ENCODE measurements around the gene LSM12. TPM values are rescaled to one million over a fixed set of nuclear protein-coding genes. Genes with fewer than 3 reads are reported as not detected.

LSM12 gene
- total RNA-seq, 1 donor from 2014 or later: 57.3 TPM

DNA sequence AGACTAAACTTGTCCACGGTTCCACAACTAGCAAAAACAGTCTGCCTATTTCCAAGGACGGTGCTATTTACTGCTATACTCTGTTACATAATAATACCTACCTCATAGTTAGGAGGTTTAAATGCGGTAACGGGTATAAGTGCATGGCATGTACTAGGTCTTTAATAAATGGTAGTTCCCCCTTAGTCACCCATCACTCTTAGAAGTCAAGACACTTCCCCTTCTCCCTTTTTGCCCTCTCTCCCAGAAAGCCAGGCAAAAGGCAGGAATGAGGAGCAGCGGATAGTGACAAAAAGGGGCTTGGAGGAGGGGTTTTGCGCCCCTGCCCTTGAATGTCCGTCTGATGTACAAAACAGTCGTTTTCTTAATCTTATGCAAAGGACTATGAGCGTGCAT lies 1.1 kb upstream of the LSM12 start:
- ChIA-PET CTCF (no interaction called here), POLR2A (interaction anchor here (1.2 to 2.4 kb wide), 2 partner anchors 56 to 154 kb away, joined by 5 to 21 read pairs; partner anchors contain the start of gene HDAC5)
- ATAC-seq (ENCODE audit: low read depth) (no peak), DNase-seq (no peak)
- Mint-ChIP-seq H3K4me3 (peak overlapping the region; percentile 91), H3K4me1 (peaks cover 54% of the 10 kb centered on the region), H3K27me3 (no peaks in the 10 kb centered on the region), H3K27ac (peak overlapping the region; percentile 89), H3K9me3 (no peaks in the 10 kb centered on the region), H3K36me3 (ENCODE audit: low read depth) (peaks cover 26% of the 10 kb centered on the region)
- no peak for TF ChIP-seq CTCF (IDR thresholded peaks at IDR 0.05)
- intact Hi-C loops (cut with micrococcal nuclease): no loop called here

- ChIA-PET CTCF (interaction anchor here (0.7 to 2.5 kb wide), 2 partner anchors 9 to 122 kb away, joined by 3 to 6 read pairs; no protein-coding TSS in a partner anchor), POLR2A (interaction anchor here (0.7 to 2.4 kb wide), 7 partner anchors 50 to 298 kb away, joined by 3 to 21 read pairs (median 6); partner anchors contain the start of genes GRN, HDAC5, TMEM101 and TMUB2)
- H3K36me3 Mint-ChIP-seq (ENCODE audit: low read depth): peaks cover 37% of the 10 kb centered on the region
- peaks cover 42% of the 10 kb centered on the region for H3K4me1 Mint-ChIP-seq
- no peaks in the 10 kb centered on the region for H3K27me3 Mint-ChIP-seq
- peak overlapping the region; percentile 91 for H3K4me3 Mint-ChIP-seq
- TF ChIP-seq CTCF (IDR thresholded peaks at IDR 0.05): no peak
- peak overlapping the region; percentile 89 for H3K27ac Mint-ChIP-seq
- no peaks in the 10 kb centered on the region for H3K9me3 Mint-ChIP-seq
- no peak for DNase-seq
- intact Hi-C loops (cut with micrococcal nuclease): loop anchor here (1.0 kb wide), 2 partner anchors 58 to 260 kb away; partner anchors contain the start of gene HDAC5
- no peak for ATAC-seq (ENCODE audit: low read depth)
These were observed 735 bp downstream of the LSM12 start for GRCh38 chr17:44065668-44066203.

DNA sequence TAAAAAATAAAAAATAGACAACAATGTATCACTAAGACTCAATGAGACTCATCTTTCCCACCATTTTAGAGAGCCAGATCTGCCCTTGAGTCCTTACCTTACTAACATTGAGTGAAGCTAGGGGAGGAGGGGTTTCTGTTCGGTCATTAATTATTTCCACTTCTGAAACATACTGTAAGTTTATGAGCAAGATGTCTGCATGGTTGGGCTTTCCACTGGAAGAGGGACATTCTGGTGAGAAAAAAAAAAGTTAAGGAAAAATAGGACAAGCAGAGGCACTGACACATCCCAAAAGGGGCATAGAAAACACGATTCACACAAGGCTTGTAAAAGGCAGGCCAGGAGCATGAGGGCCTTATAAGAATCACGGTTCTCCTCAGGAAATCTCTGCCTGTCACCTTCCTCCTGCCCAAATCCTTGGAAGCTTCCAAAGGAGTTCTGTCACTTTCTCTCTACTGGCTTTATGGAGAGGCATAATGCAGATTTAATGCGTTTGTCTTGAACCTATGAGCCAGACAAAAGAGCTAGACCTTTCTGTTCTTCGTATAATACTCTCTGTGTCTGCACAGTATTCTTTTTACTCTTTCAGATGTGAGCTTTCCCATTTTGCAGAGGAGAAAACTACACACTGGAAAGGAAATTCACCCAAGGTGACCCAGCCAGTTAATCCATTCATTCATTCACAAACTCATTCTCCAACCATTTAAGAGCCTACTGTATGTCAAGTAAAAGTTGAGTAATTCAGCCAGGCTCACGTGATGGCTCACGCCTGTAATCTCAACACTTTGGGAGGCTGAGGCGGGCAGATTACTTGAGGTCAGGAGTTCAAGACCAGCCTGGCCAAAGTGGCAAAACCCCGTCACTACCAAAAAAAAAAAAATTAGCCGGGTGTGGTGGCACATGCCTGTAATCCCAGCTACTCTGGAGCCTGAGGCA lies 2.5 kb downstream of the LSM12 start:
- intact Hi-C loops (cut with micrococcal nuclease): no loop called here
- Mint-ChIP-seq H3K4me1 (peaks cover 31% of the 10 kb centered on the region), H3K36me3 (ENCODE audit: low read depth) (peaks cover 52% of the 10 kb centered on the region), H3K9me3 (no peaks in the 10 kb centered on the region), H3K27ac (peak overlapping the region; percentile 56), H3K4me3 (peak overlapping the region; percentile 15), H3K27me3 (no peaks in the 10 kb centered on the region)
- ChIA-PET CTCF (interaction anchor here (1.2 kb wide), 1 partner anchor 60 kb away, joined by 3 read pairs; the partner anchor contains the start of gene HDAC5), POLR2A (interaction anchor here (0.7 kb wide), 1 partner anchor 60 kb away, joined by 5 read pairs; no protein-coding TSS in a partner anchor)
- DNase-seq: no peak
- no peak for ATAC-seq (ENCODE audit: low read depth)
- no peak for TF ChIP-seq CTCF (IDR thresholded peaks at IDR 0.05)

- intact Hi-C loops (cut with micrococcal nuclease): no loop called here
These were observed 3.6 kb downstream of the LSM12 start for GRCh38 chr17:44062871-44063270.

More at GRCh38 chr17:44062871-44063270, 3.6 kb downstream of the LSM12 start:
- CTCF ChIA-PET: no interaction called here
- H3K27me3 Mint-ChIP-seq: no peaks in the 10 kb centered on the region
- no peak overlapping the region for H3K27ac Mint-ChIP-seq
- peaks cover 30% of the 10 kb centered on the region for H3K4me1 Mint-ChIP-seq
- no peaks in the 10 kb centered on the region for H3K9me3 Mint-ChIP-seq
- ATAC-seq (ENCODE audit: low read depth): no peak
- POLR2A ChIA-PET: no interaction called here
- no peak for TF ChIP-seq CTCF (IDR thresholded peaks at IDR 0.05)
- H3K4me3 Mint-ChIP-seq: no peak overlapping the region
- no peak for DNase-seq
- peaks cover 60% of the 10 kb centered on the region for H3K36me3 Mint-ChIP-seq (ENCODE audit: low read depth)
